Left lung (tissue), 10 donors: Measurements from ENCODE around the gene TFCP2L1. TPM values are rescaled to one million over a fixed set of nuclear protein-coding genes. Genes with fewer than 3 reads are reported as not detected.

ENCODE experiments used
- ATAC-seq: fragments of 200-7000 bp; cut with Tn5 transposase; one replicate; pipeline ENCODE4 v1.9.1; 2020; ENCODE audit warnings: moderate library complexity
- DNase-seq, 4 donors: peaks; one replicate each; pipeline ENCODE4 v3.0.0-alpha.2; 2013 to 2020
- H3K27ac ChIP-seq, 2 donors: fragments of 200-600 bp; sonication (generic) in 1 of 2; one replicate each; pipeline versions ENCODE4 v1.5.0 to v1.8.0; 2020 to 2021
- H3K27me3 ChIP-seq, 2 donors: fragments of 200-600 bp; sonication (generic) in 1 of 2; one replicate each; pipeline versions ENCODE4 v1.5.0 to v1.8.0; 2020 to 2021
- H3K36me3 ChIP-seq, 2 donors: fragments of 200-600 bp; sonication (generic) in 1 of 2; one replicate each; pipeline versions ENCODE4 v1.5.0 to v1.8.0; 2020 to 2021
- H3K4me1 ChIP-seq, 2 donors: fragments of 200-600 bp; one replicate each; pipeline ENCODE4 v1.8.0; 2021
- H3K4me3 ChIP-seq, 2 donors: fragments of 200-600 bp; sonication (generic) in 1 of 2; one replicate each; pipeline versions ENCODE4 v1.5.0 to v1.8.0; 2020 to 2021; ENCODE audit warnings: mild to moderate bottlenecking in 1 of 2
- H3K9me3 ChIP-seq, 2 donors: fragments of 200-600 bp; sonication (generic) in 1 of 2; one replicate each; pipeline versions ENCODE4 v1.5.0 to v1.8.0; 2020 to 2021
- intact Hi-C, 2 donors: fragments of 100-400 bp; cut with DNase I; formaldehyde crosslinking; loops; one replicate each; pipeline versions ENCODE4 v1.11.2 to v1.14.2; 2022
- polyA plus RNA-seq, 6 donors: library from polyadenylated mRNA; unstranded; fragments of 120-200 nt; gene quantifications; one replicate each; pipeline ENCODE4 v1.2.1, GENCODE V29; 2013; ENCODE audit not compliant: insufficient read length in 6 of 6
- total RNA-seq, 2 donors: library from RNA; stranded (reverse); fragmentation: NEBNext Ultra II Directional; extraction: Animal tissue kit (Norgen Biotek cat#: 25700); gene quantifications; one replicate each; pipeline ENCODE4 v1.2.1, GENCODE V29; 2021
- TF ChIP-seq, protein P1 (sequence below), 2 donors: fragments of 200-600 bp; sonication (generic) in 1 of 2; IDR thresholded peaks; one replicate each; pipeline versions ENCODE4 v1.5.0 to v1.8.0; 2021; ENCODE audit warnings: antibody characterized with exemption in 2 of 2
- donor health status: DM: no; HTN: yes; CAD: no.
- donor health status: DM: no; HTN: no; CAD: no.

Gene TFCP2L1
- total and polyA plus RNA-seq, 8 donors: 3.5 to 32.5 (median 4.6) TPM

DNA sequence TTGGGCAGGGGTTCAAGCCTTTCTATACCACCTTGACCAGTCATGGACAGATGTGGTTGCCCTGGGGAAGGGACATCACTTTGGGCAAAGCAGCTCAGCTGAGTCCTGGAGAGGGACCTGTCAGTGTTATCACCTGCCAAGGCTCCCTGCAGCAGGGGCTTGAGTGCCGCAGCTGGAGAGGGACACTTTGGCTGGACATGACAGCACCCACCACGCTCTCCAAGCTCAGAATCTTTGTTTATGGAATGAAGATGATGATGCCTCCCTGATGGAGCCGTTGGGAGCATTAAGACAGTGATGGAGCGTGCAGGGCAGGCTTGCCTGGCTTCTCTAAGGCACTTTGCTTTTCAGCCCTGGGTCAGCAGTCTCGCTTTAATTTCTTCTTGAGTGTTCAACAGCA, 4.3 kb upstream of the TFCP2L1 start:
- H3K27ac ChIP-seq: no peak overlapping the region
- H3K36me3 ChIP-seq: no peaks in the 10 kb centered on the region
- H3K9me3 ChIP-seq: no peaks in the 10 kb centered on the region
- peaks cover 0 to 25% of the 10 kb centered on the region in 2 donors for H3K27me3 ChIP-seq
- H3K4me3 ChIP-seq: no peak overlapping the region
- H3K4me1 ChIP-seq: peaks cover 0 to 20% of the 10 kb centered on the region in 2 donors
- DNase-seq: no peak
- no peak for ATAC-seq
- TF ChIP-seq, protein P1, sequence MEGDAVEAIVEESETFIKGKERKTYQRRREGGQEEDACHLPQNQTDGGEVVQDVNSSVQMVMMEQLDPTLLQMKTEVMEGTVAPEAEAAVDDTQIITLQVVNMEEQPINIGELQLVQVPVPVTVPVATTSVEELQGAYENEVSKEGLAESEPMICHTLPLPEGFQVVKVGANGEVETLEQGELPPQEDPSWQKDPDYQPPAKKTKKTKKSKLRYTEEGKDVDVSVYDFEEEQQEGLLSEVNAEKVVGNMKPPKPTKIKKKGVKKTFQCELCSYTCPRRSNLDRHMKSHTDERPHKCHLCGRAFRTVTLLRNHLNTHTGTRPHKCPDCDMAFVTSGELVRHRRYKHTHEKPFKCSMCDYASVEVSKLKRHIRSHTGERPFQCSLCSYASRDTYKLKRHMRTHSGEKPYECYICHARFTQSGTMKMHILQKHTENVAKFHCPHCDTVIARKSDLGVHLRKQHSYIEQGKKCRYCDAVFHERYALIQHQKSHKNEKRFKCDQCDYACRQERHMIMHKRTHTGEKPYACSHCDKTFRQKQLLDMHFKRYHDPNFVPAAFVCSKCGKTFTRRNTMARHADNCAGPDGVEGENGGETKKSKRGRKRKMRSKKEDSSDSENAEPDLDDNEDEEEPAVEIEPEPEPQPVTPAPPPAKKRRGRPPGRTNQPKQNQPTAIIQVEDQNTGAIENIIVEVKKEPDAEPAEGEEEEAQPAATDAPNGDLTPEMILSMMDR (IDR thresholded peaks at IDR 0.05): no peak
- intact Hi-C loops: no loop called here

DNA sequence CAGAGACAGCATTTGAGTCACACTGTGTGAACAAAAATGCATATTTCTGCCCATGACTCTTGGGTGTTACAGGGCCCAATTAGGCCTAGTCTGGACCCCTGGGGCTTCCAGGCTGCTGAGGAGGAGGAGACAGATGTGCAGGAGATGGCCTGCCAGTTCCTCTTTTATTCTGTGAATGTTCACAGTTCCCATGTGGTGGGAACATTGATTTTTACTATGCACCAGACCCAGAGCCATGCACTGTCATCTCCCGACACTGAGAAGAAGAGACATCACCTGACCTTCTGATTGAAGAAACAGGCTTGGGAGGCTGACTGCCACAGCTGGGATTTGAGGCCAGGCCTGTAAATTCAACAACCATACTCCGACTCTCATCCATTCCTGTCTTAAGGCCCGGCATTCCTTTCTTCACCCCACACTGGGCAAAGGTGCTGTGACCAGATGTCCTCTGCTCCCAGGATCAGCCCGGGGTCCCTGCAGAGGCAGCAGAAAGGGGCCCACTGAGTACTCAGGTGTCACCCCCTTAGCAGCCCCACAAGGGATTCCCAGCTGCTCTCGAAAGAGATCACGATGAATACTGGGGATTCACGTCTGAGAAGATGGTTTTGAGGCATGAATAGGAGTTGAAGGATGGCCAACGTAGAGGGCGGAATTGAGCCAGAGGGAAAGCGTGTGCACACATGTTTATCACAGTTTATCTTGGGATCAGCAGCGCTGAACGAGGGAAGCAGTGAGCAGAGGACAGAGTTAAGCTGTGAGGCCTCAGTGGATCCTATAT, 3.6 kb upstream of the TFCP2L1 start:
- TF ChIP-seq, protein P1 (IDR thresholded peaks at IDR 0.05): no peak
- ATAC-seq: no peak
- intact Hi-C loops: no loop called here
- peaks cover 0 to 31% of the 10 kb centered on the region in 2 donors for H3K27me3 ChIP-seq
- DNase-seq: no peak
- H3K4me3 ChIP-seq: no peak overlapping the region
- H3K36me3 ChIP-seq: no peaks in the 10 kb centered on the region
- H3K27ac ChIP-seq: no peak overlapping the region
- peaks cover 0 to 21% of the 10 kb centered on the region in 2 donors for H3K4me1 ChIP-seq
- H3K9me3 ChIP-seq: no peaks in the 10 kb centered on the region

DNA sequence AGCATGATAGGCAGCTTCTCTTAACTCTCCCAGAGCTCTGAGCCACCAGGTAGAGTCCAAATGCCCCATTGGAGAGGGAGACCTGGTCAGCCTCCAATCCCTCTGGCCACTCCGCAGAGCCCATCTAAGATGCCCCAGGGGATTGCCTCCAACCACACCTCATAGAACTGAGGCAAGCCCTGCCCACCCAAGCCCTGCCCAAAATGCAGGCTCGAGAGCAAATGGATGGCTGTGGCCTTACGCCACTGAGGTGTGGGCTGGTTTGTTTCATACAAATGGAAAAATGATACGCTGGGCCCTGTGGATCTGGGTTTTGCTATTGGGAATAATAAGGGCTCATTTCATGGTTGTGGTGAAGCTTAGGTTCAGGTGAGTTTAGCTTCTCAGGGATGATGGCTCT, 3.0 kb upstream of the TFCP2L1 start:
- Histone ChIP-seq H3K9me3 (no peaks in the 10 kb centered on the region), H3K4me3 (no peak overlapping the region), H3K27me3 (peaks cover 0 to 38% of the 10 kb centered on the region in 2 donors), H3K4me1 (peaks cover 0 to 21% of the 10 kb centered on the region in 2 donors), H3K27ac (no peak overlapping the region), H3K36me3 (no peaks in the 10 kb centered on the region)
- TF ChIP-seq, protein P1 (IDR thresholded peaks at IDR 0.05): no peak
- intact Hi-C loops: no loop called here
- ATAC-seq (no peak), DNase-seq (no peak)

DNA sequence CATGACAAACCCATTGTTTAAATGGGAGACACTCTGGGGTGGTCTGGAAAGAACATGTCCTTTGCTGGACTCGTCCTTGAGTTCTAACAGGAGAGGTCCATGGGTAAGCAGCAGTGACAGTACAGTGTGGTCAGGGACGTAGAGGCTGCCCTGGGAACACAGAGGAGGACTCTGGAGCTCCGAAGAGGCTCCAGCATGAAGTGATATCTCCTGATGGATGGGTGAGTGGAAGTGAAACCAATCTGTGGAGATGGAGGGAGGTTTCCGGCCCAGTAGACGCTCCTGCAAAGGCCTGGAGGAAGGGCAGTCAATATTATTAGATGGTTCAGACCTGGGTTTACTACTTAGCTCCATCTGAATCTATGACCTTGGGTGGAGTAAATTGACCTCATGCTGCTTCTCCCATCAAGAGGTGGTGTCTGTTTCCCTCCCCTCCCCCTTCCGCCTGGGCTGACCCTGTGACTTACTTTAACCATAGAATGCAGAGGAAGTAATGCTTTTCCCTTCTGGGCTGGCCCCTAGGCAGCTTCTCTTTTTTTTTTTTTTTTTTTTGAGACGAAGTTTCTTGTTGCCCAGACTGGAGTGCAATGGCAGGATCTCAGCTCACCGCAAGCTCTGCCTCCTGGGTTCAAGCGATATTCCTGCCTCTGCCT, 2.3 kb upstream of the TFCP2L1 start:
- peak in 1 of 4 donors; percentile 58 for DNase-seq
- Histone ChIP-seq H3K36me3 (no peaks in the 10 kb centered on the region), H3K4me3 (no peak overlapping the region), H3K9me3 (no peaks in the 10 kb centered on the region), H3K27ac (no peak overlapping the region), H3K4me1 (peaks cover 0 to 21% of the 10 kb centered on the region in 2 donors), H3K27me3 (peaks cover 0 to 45% of the 10 kb centered on the region in 2 donors)
- ATAC-seq: peak; percentile 2
- TF ChIP-seq, protein P1 (IDR thresholded peaks at IDR 0.05): no peak
- intact Hi-C loops: no loop called here

DNA sequence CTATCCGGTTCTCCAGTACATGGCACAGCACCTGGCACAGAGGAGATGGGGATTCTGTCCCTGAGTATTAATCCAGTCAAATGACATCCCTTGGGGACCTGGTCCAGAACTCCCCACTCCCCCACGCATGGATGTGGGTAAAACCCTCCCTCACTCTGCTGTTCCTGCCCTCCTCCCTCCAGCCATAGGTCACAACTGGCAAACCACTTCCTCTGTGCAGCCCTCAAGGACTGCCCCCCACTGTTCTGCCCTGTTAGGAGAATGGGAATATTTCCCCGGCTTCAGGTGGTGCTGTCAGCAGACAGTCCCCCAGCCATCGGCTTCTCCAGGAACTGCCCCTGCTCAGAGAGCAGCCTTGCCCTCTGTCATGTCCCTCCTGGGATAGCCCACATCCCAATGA, 1.5 kb upstream of the TFCP2L1 start:
- Histone ChIP-seq H3K4me3 (no peak overlapping the region), H3K27ac (no peak overlapping the region), H3K36me3 (no peaks in the 10 kb centered on the region), H3K9me3 (no peaks in the 10 kb centered on the region), H3K4me1 (peaks cover 0 to 21% of the 10 kb centered on the region in 2 donors), H3K27me3 (peaks cover 0 to 52% of the 10 kb centered on the region in 2 donors)
- intact Hi-C loops: no loop called here
- ATAC-seq: no peak
- TF ChIP-seq, protein P1 (IDR thresholded peaks at IDR 0.05): no peak
- DNase-seq: no peak
